Measurements from ENCODE around the gene CADM2. TPM values are rescaled to one million over a fixed set of nuclear protein-coding genes. Genes with fewer than 3 reads are reported as not detected.

The CADM2 gene
- total and polyA plus RNA-seq, 2 donors from 2014 or later, result 0.06 to 0.25 TPM

DNA sequence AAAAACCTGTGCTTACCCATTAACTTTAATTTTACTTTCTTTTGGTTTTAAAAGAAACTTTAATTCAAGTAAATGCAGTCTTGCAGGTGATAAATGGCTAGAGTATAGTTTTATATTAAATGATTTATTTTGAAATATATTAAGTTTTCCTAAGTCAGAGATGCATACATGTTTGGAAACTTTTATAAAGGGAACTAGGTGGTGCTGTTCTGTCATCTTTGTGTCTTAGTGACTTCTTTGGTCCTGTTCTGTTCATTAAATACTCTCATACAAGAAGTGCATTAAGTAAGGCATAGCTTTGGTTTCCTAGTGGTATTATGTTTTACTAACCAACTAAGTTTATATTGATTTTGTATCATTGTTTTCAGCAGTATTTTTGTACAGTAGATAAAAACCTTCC is 15.6 kb downstream of the CADM2 start:
- no peaks in the 10 kb centered on the region for H3K9me3 ChIP-seq (ENCODE audit: control insufficient read depth in 2 of 3, insufficient read depth in 1 of 3, low read length in 3 of 3)
- H3K4me3 ChIP-seq (ENCODE audit: low read length in 3 of 3), result no peak overlapping the region
- H3K36me3 ChIP-seq (ENCODE audit: control insufficient read depth in 2 of 3, insufficient read depth in 3 of 3, low read length in 3 of 3), result no peaks in the 10 kb centered on the region
- H3K27me3 ChIP-seq (ENCODE audit: control insufficient read depth, insufficient read depth, low read length), result no peaks in the 10 kb centered on the region
- H3K4me1 ChIP-seq (ENCODE audit: control insufficient read depth in 2 of 3, insufficient read depth in 2 of 3, low read depth in 1 of 3, low read length in 3 of 3), result no peaks in the 10 kb centered on the region
- TF ChIP-seq, protein P1, sequence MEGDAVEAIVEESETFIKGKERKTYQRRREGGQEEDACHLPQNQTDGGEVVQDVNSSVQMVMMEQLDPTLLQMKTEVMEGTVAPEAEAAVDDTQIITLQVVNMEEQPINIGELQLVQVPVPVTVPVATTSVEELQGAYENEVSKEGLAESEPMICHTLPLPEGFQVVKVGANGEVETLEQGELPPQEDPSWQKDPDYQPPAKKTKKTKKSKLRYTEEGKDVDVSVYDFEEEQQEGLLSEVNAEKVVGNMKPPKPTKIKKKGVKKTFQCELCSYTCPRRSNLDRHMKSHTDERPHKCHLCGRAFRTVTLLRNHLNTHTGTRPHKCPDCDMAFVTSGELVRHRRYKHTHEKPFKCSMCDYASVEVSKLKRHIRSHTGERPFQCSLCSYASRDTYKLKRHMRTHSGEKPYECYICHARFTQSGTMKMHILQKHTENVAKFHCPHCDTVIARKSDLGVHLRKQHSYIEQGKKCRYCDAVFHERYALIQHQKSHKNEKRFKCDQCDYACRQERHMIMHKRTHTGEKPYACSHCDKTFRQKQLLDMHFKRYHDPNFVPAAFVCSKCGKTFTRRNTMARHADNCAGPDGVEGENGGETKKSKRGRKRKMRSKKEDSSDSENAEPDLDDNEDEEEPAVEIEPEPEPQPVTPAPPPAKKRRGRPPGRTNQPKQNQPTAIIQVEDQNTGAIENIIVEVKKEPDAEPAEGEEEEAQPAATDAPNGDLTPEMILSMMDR (IDR thresholded peaks at IDR 0.05; ENCODE audit: borderline replicate concordance, extremely low read depth, insufficient read depth), result no peak
- no peak overlapping the region for H3K9ac ChIP-seq (ENCODE audit: low read length in 3 of 3)
- intact Hi-C loops (cut with DNase I), result no loop called here
- DNase-seq, result no peak
- FAIRE-seq, result no peak
- H3K27ac ChIP-seq (ENCODE audit: low read depth in 2 of 2, low read length in 2 of 2), result no peak overlapping the region

DNA sequence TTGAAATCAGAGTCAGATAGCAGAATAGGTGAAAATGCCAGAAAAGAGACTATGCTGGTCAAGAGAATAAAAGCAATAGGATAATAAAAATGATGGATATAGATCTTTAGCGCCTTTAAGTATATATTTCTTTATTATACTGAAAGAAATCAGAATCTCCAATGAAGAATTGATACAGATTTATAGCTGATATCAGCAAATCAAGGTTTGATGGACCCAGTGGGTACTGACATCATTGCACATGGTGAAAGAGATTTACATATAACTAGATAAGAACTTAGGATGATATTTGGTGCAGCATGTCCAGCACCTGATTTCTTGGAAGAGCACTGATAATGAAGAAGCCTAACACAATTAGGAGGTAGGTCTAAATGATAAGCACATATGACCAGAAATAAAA is 18.2 kb downstream of the CADM2 start:
- no peak for DNase-seq
- Histone ChIP-seq H3K4me1 (ENCODE audit: control insufficient read depth in 2 of 3, insufficient read depth in 2 of 3, low read depth in 1 of 3, low read length in 3 of 3) (no peaks in the 10 kb centered on the region), H3K36me3 (ENCODE audit: control insufficient read depth in 2 of 3, insufficient read depth in 3 of 3, low read length in 3 of 3) (no peaks in the 10 kb centered on the region), H3K9me3 (ENCODE audit: control insufficient read depth in 2 of 3, insufficient read depth in 1 of 3, low read length in 3 of 3) (no peaks in the 10 kb centered on the region), H3K27me3 (ENCODE audit: control insufficient read depth, insufficient read depth, low read length) (no peaks in the 10 kb centered on the region), H3K27ac (ENCODE audit: low read depth in 2 of 2, low read length in 2 of 2) (no peak overlapping the region), H3K4me3 (ENCODE audit: low read length in 3 of 3) (no peak overlapping the region), H3K9ac (ENCODE audit: low read length in 3 of 3) (no peak overlapping the region)
- intact Hi-C loops (cut with DNase I), result no loop called here
- FAIRE-seq, result no peak
- TF ChIP-seq, protein P1 (IDR thresholded peaks at IDR 0.05; ENCODE audit: borderline replicate concordance, extremely low read depth, insufficient read depth), result no peak

DNA sequence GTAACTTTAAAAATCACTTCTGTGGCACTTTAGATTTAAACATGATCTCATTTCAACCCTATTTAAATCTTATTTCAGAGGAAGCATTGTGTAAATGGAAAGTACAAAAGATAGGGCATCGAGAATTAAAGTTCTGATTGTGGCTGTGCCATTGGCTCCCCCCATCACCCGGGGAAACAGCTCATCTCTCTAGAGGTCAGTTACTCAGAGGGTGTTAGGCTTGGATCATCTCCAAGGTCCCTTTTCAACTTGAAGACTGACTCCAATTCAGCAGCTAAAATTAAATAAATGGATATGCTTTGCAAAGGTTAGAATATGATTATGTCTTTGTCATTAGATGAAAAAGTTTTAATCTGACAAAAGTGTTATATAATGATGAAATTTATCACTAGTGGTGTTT is 20.1 kb downstream of the CADM2 start:
- Histone ChIP-seq H3K9me3 (ENCODE audit: control insufficient read depth in 2 of 3, insufficient read depth in 1 of 3, low read length in 3 of 3) (no peaks in the 10 kb centered on the region), H3K4me1 (ENCODE audit: control insufficient read depth in 2 of 3, insufficient read depth in 2 of 3, low read depth in 1 of 3, low read length in 3 of 3) (no peaks in the 10 kb centered on the region), H3K4me3 (ENCODE audit: low read length in 3 of 3) (no peak overlapping the region), H3K27ac (ENCODE audit: low read depth in 2 of 2, low read length in 2 of 2) (no peak overlapping the region), H3K9ac (ENCODE audit: low read length in 3 of 3) (no peak overlapping the region), H3K36me3 (ENCODE audit: control insufficient read depth in 2 of 3, insufficient read depth in 3 of 3, low read length in 3 of 3) (no peaks in the 10 kb centered on the region), H3K27me3 (ENCODE audit: control insufficient read depth, insufficient read depth, low read length) (no peaks in the 10 kb centered on the region)
- TF ChIP-seq, protein P1 (IDR thresholded peaks at IDR 0.05; ENCODE audit: borderline replicate concordance, extremely low read depth, insufficient read depth), result no peak
- no peak for DNase-seq
- FAIRE-seq, result no peak
- intact Hi-C loops (cut with DNase I), result no loop called here

DNA sequence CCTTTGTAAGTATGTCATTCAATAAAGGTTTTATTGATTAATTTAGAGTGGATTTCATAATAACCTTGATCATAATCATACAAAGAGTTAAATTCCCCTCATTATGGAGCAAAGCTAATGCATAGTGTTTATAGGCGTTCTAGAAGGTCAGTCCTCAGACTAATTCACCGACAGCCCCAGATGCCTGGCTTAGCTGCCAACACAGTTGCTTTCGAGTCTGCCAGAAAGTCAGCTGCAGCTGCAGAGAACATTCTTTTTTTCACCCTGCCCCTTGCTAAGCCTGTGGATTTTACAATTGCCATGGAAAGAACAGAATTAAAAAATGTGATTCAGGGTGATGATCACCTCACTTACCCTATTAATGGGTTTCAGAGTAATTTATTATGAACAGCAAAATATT is 21.2 kb downstream of the CADM2 start:
- H3K27ac ChIP-seq (ENCODE audit: low read depth in 2 of 2, low read length in 2 of 2), result no peak overlapping the region
- TF ChIP-seq, protein P1 (IDR thresholded peaks at IDR 0.05; ENCODE audit: borderline replicate concordance, extremely low read depth, insufficient read depth), result no peak
- no peaks in the 10 kb centered on the region for H3K36me3 ChIP-seq (ENCODE audit: control insufficient read depth in 2 of 3, insufficient read depth in 3 of 3, low read length in 3 of 3)
- no peaks in the 10 kb centered on the region for H3K27me3 ChIP-seq (ENCODE audit: control insufficient read depth, insufficient read depth, low read length)
- intact Hi-C loops (cut with DNase I), result no loop called here
- no peak overlapping the region for H3K9ac ChIP-seq (ENCODE audit: low read length in 3 of 3)
- no peak for DNase-seq
- no peak overlapping the region for H3K4me3 ChIP-seq (ENCODE audit: low read length in 3 of 3)
- no peaks in the 10 kb centered on the region for H3K4me1 ChIP-seq (ENCODE audit: control insufficient read depth in 2 of 3, insufficient read depth in 2 of 3, low read depth in 1 of 3, low read length in 3 of 3)
- H3K9me3 ChIP-seq (ENCODE audit: control insufficient read depth in 2 of 3, insufficient read depth in 1 of 3, low read length in 3 of 3), result no peaks in the 10 kb centered on the region
- FAIRE-seq, result no peak

Measured in kidney (tissue), 14 donors.